AG09319 (cell line): Measurements from ENCODE around the gene ZNF235.
"Not testable (repeated sequence)": the region's sequence is repeated elsewhere in the genome, so short reads cannot be mapped to it uniquely, and the experiment has no call there.

Experiments used
- DNase-seq: peaks from one replicate; pipeline ENCODE4 v3.0.0-alpha.2; 2010; ENCODE audit warnings: low read depth; ENCODE audit errors: extremely low read depth
- CTCF ChIP-seq: IDR thresholded peaks from 2 replicates; pipeline ENCODE4 v1.5.1; 2011; ENCODE audit warnings: low read depth, mild to moderate bottlenecking, inconsistent platforms, low read length, moderate library complexity

Gene ZNF235

GRCh38 chr19:44304659-44305193 lies at the start of gene ZNF235:
TSS of gene ZNF235 (minus strand) at chr19:44305025. CDS start at chr19:44303404, 1,621 bp downstream.
- no peak for TF ChIP-seq CTCF

GRCh38 chr19:44346556-44346955 lies 41.7 kb upstream of the ZNF235 start:
- no peak for DNase-seq
- no peak for TF ChIP-seq CTCF

More at GRCh38 chr19:44304659-44305193, at the start of gene ZNF235:
- peak; percentile 92 for DNase-seq

DNA sequence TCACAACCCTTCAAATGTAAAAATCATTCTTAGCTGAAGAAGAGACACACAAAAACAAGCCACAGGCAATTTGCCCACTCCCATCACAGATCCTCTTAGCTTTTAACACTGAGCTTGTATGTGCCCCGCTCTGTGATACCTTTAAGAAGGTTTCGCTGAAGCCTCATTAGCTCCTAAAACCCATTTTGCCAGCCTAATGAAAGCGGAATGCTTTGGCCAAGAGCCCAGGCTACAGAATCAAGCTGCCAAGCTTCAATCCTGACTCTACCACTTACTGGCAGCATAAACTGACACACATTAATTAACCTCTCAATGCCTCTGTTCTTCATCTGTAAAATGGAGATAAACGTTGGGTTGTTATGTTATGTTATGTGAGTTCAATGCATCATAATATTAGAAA lies 41.1 kb upstream of the ZNF235 start:
- TF ChIP-seq CTCF: no peak
- DNase-seq: no peak

DNA sequence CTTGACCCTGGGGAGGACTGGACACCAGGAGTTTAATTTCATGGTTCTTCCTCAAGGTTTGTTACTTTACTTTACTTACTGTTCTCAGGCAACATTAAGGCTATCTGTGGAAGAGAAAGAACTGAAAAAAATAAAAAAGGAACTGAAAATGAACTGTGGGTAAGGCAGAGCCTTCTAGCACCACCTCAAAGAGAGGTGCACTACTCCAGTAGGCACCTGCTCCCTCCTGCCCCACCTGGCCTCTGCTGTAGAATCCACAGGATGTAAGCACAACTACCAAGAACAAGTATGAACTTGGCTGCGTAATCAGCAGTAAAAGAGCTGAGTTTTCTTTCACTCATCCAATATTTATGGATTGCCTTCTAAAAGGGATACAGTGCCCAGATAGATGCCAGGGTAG lies 39.4 kb upstream of the ZNF235 start:
- no peak for DNase-seq
- no peak for TF ChIP-seq CTCF

GRCh38 chr19:44341794-44342193 lies 37.0 kb upstream of the ZNF235 start:
- TF ChIP-seq CTCF: no peak
- no peak for DNase-seq

GRCh38 chr19:44334639-44335038 lies 29.8 kb upstream of the ZNF235 start:
- not testable (repeated sequence) for DNase-seq

- no peak for TF ChIP-seq CTCF
These were observed 27.3 kb upstream of the ZNF235 start for GRCh38 chr19:44332145-44332544.

GRCh38 chr19:44315883-44316282 lies 11.1 kb upstream of the ZNF235 start:
- TF ChIP-seq CTCF: no peak
- DNase-seq: no peak

More at GRCh38 chr19:44332145-44332544, 27.3 kb upstream of the ZNF235 start:
- DNase-seq: no peak
